Activated CD8-positive, alpha-beta T cell treated with anti-CD3 and anti-CD28 coated beads for 36 hours (primary cell): ENCODE data around the gene ZNF664. TPM values are rescaled to one million over a fixed set of nuclear protein-coding genes. Genes with fewer than 3 reads are reported as not detected.

Experiments
- ATAC-seq: fragments of 200-7000 bp; cut with Tn5 transposase; one replicate; pipeline ENCODE4 v1.10.0; 2021; ENCODE audit warnings: mild to moderate bottlenecking, moderate library complexity
- CTCF ChIA-PET: fragments of 350-600 bp; sonication (Branson Sonifier 250); formaldehyde crosslinking; loops from one replicate; lab custom pipeline; 2021; ENCODE audit warnings: antibody characterized with exemption; lab: Charles Lee
- POLR2A ChIA-PET: fragments of 350-600 bp; sonication (Branson Sonifier 250); formaldehyde crosslinking; loops from one replicate; lab custom pipeline; 2021; ENCODE audit warnings: antibody characterized with exemption; lab: Charles Lee
- DNase-seq: peaks from one replicate; pipeline ENCODE4 v3.0.0-alpha.2; 2020
- H3K27ac Mint-ChIP-seq: one replicate; pipeline ENCODE4 v1.8.0; 2021; ENCODE audit warnings: mild to moderate bottlenecking, mixed read lengths
- H3K27me3 Mint-ChIP-seq: one replicate; pipeline ENCODE4 v1.8.0; 2021; ENCODE audit warnings: mixed read lengths
- H3K36me3 Mint-ChIP-seq: one replicate; pipeline ENCODE4 v1.8.0; 2021; ENCODE audit warnings: low read depth, mixed read lengths
- H3K4me1 Mint-ChIP-seq: one replicate; pipeline ENCODE4 v1.8.0; 2021; ENCODE audit warnings: low read depth, mixed read lengths
- H3K4me3 Mint-ChIP-seq: one replicate; pipeline ENCODE4 v1.8.0; 2021; ENCODE audit warnings: mild to moderate bottlenecking, moderate library complexity, mixed read lengths
- H3K9me3 Mint-ChIP-seq: one replicate; pipeline ENCODE4 v1.8.0; 2021; ENCODE audit warnings: mixed read lengths
- CTCF ChIP-seq: fragments of 200-600 bp; IDR thresholded peaks from one replicate; pipeline ENCODE4 v1.8.0; 2022; ENCODE audit warnings: antibody characterized with exemption, mild to moderate bottlenecking
- intact Hi-C: fragments of 100-400 bp; cut with micrococcal nuclease; formaldehyde crosslinking; loops from one replicate; pipeline ENCODE4 v1.10.0; 2022
- total RNA-seq, 2 experiments: library from RNA; stranded (reverse); gene quantifications; one replicate each; pipeline ENCODE4 v1.2.3, GENCODE V29; 2021

Gene ZNF664
- total RNA-seq, 2 experiments from 2014 or later, result 52.9 to 53.4 TPM

- Mint-ChIP-seq H3K27me3 (no peaks in the 10 kb centered on the region), H3K4me1 (peaks cover 34% of the 10 kb centered on the region), H3K9me3 (no peaks in the 10 kb centered on the region), H3K27ac (no peak overlapping the region), H3K36me3 (peaks cover 28% of the 10 kb centered on the region), H3K4me3 (no peak overlapping the region)
- ChIA-PET CTCF (interaction anchor here (0.9 to 6.6 kb wide), 11 partner anchors 9 to 144 kb away, joined by 3 to 69 read pairs (median 4); no protein-coding TSS in a partner anchor), POLR2A (interaction anchor here (1.2 to 1.6 kb wide), 2 partner anchors 10 to 13 kb away, joined by 3 to 5 read pairs; no protein-coding TSS in a partner anchor)
- intact Hi-C loops, result no loop called here
- TF ChIP-seq CTCF, result no peak
- DNase-seq (no peak), ATAC-seq (no peak)
These were observed 13.5 kb downstream of the ZNF664 start for GRCh38 chr12:123986374-123986965.

GRCh38 chr12:123987022-123987421, 14.0 kb downstream of the ZNF664 start:
- Mint-ChIP-seq H3K4me3 (no peak overlapping the region), H3K27me3 (no peaks in the 10 kb centered on the region), H3K27ac (no peak overlapping the region), H3K9me3 (no peaks in the 10 kb centered on the region), H3K36me3 (peaks cover 32% of the 10 kb centered on the region), H3K4me1 (peaks cover 34% of the 10 kb centered on the region)
- intact Hi-C loops, result no loop called here
- ATAC-seq, result no peak
- no peak for DNase-seq
- POLR2A ChIA-PET, result interaction anchor here (1.6 kb wide), 1 partner anchor 13 kb away, joined by 3 read pairs; no protein-coding TSS in a partner anchor
- CTCF ChIA-PET, result interaction anchor here (0.9 to 6.6 kb wide), 10 partner anchors 9 to 145 kb away, joined by 3 to 69 read pairs (median 5); no protein-coding TSS in a partner anchor
- no peak for TF ChIP-seq CTCF

GRCh38 chr12:123989168-123989567, 16.2 kb downstream of the ZNF664 start:
- DNase-seq (no peak), ATAC-seq (no peak)
- ChIA-PET CTCF (interaction anchor here (0.6 kb wide), 1 partner anchor 126 kb away, joined by 3 read pairs; no protein-coding TSS in a partner anchor), POLR2A (interaction anchor here (0.5 kb wide), 1 partner anchor 877 kb away, joined by 3 read pairs; no protein-coding TSS in a partner anchor)
- Mint-ChIP-seq H3K36me3 (peaks cover 35% of the 10 kb centered on the region), H3K27me3 (no peaks in the 10 kb centered on the region), H3K4me1 (peaks cover 30% of the 10 kb centered on the region), H3K27ac (no peak overlapping the region), H3K9me3 (no peaks in the 10 kb centered on the region), H3K4me3 (no peak overlapping the region)
- no peak for TF ChIP-seq CTCF
- intact Hi-C loops, result no loop called here

- ChIA-PET POLR2A (no interaction called here), CTCF (interaction anchor here (0.6 to 1.1 kb wide), 2 partner anchors 18 to 33 kb away, joined by 3 to 4 read pairs; no protein-coding TSS in a partner anchor)
- Mint-ChIP-seq H3K4me3 (no peak overlapping the region), H3K4me1 (peaks cover 28% of the 10 kb centered on the region), H3K27me3 (no peaks in the 10 kb centered on the region), H3K9me3 (no peaks in the 10 kb centered on the region), H3K36me3 (peaks cover 37% of the 10 kb centered on the region), H3K27ac (no peak overlapping the region)
- intact Hi-C loops, result no loop called here
- ATAC-seq, result no peak
- no peak for TF ChIP-seq CTCF
- DNase-seq, result no peak
These were observed 16.7 kb downstream of the ZNF664 start for GRCh38 chr12:123989753-123990152.

GRCh38 chr12:123990511-123990910, 17.5 kb downstream of the ZNF664 start:
- DNase-seq (no peak), ATAC-seq (no peak)
- Mint-ChIP-seq H3K4me3 (no peak overlapping the region), H3K4me1 (peaks cover 31% of the 10 kb centered on the region), H3K36me3 (peaks cover 39% of the 10 kb centered on the region), H3K27me3 (no peaks in the 10 kb centered on the region), H3K9me3 (no peaks in the 10 kb centered on the region), H3K27ac (no peak overlapping the region)
- TF ChIP-seq CTCF, result no peak
- intact Hi-C loops, result no loop called here
- POLR2A ChIA-PET, result no interaction called here
- CTCF ChIA-PET, result interaction anchor here (0.6 to 2.3 kb wide), 3 partner anchors 19 to 85 kb away, joined by 3 to 6 read pairs (median 4); no protein-coding TSS in a partner anchor
